H9 (cell line): ENCODE data around the gene PRODH2. TPM values are rescaled to one million over a fixed set of nuclear protein-coding genes. Genes with fewer than 3 reads are reported as not detected.

Source experiments
- DNase-seq: peaks from one replicate; pipeline ENCODE4 v3.0.0-alpha.2; 2017
- H2AFZ ChIP-seq: one replicate; pipeline ENCODE4 v1.6.1; 2013; ENCODE audit warnings: mild to moderate bottlenecking, low read length, control low read depth, moderate library complexity
- H2AK5ac ChIP-seq: 2 replicates; pipeline ENCODE4 v1.6.1; 2013; ENCODE audit warnings: low read length, control low read depth, mixed read lengths; ENCODE audit not compliant: insufficient read length
- H2BK120ac ChIP-seq: one replicate; pipeline ENCODE4 v1.6.1; 2013; ENCODE audit warnings: low read depth, mild to moderate bottlenecking, low read length, control low read depth, inconsistent platforms; ENCODE audit not compliant: poor library complexity, severe bottlenecking
- H2BK12ac ChIP-seq: 2 replicates; pipeline ENCODE4 v1.6.1; 2013; ENCODE audit warnings: low read length, control low read depth, mixed read lengths, low read depth; ENCODE audit not compliant: insufficient read length
- H2BK15ac ChIP-seq: 2 replicates; pipeline ENCODE4 v1.6.1; 2013; ENCODE audit warnings: low read depth, low read length, control low read depth
- H2BK20ac ChIP-seq: one replicate; pipeline ENCODE4 v1.6.1; 2013; ENCODE audit warnings: low read depth, mild to moderate bottlenecking, low read length, control low read depth, inconsistent platforms; ENCODE audit not compliant: poor library complexity, severe bottlenecking
- H2BK5ac ChIP-seq: 2 replicates; pipeline ENCODE4 v1.6.1; 2013; ENCODE audit warnings: low read length, control low read depth, mixed read lengths; ENCODE audit not compliant: insufficient read length
- H3K14ac ChIP-seq: 2 replicates; pipeline ENCODE4 v1.6.1; 2013; ENCODE audit warnings: low read length, control low read depth; ENCODE audit not compliant: insufficient read depth
- H3K18ac ChIP-seq: 2 replicates; pipeline ENCODE4 v1.6.1; 2013; ENCODE audit warnings: low read depth, mild to moderate bottlenecking, mixed read lengths, low read length, control low read depth; ENCODE audit not compliant: insufficient read length
- H3K23ac ChIP-seq: 2 replicates; pipeline ENCODE4 v1.6.1; 2013; ENCODE audit warnings: low read length, control low read depth, mixed read lengths, low read depth; ENCODE audit not compliant: insufficient read length
- H3K23me2 ChIP-seq: 2 replicates; pipeline ENCODE4 v1.6.1; 2013; ENCODE audit warnings: low read depth, mild to moderate bottlenecking, mixed read lengths, low read length, control low read depth; ENCODE audit not compliant: insufficient read length, poor library complexity, severe bottlenecking
- H3K27ac ChIP-seq: 2 replicates; pipeline ENCODE4 v1.5.1; 2013; ENCODE audit warnings: low read length, control low read depth, mixed read lengths, low read depth; ENCODE audit not compliant: insufficient read length
- H3K27me3 ChIP-seq: 2 replicates; pipeline ENCODE4 v1.6.1; 2013; ENCODE audit warnings: low read length, control low read depth, inconsistent platforms; ENCODE audit not compliant: insufficient read depth
- H3K4ac ChIP-seq: 2 replicates; pipeline ENCODE4 v1.6.1; 2013; ENCODE audit warnings: low read depth, mild to moderate bottlenecking, control low read depth, inconsistent platforms, low read length, moderate library complexity
- H3K4me1 ChIP-seq: 2 replicates; pipeline ENCODE4 v1.6.1; 2013; ENCODE audit warnings: low read length, control low read depth, inconsistent platforms; ENCODE audit not compliant: insufficient read depth
- H3K4me2 ChIP-seq: 2 replicates; pipeline ENCODE4 v1.6.1; 2013; ENCODE audit warnings: low read length, control low read depth, mixed read lengths; ENCODE audit not compliant: insufficient read length, insufficient read depth
- H3K56ac ChIP-seq: 2 replicates; pipeline ENCODE4 v1.6.1; 2013; ENCODE audit warnings: low read depth, mild to moderate bottlenecking, mixed read lengths, low read length, control low read depth; ENCODE audit not compliant: insufficient read length
- H3K79me1 ChIP-seq: 2 replicates; pipeline ENCODE4 v1.6.1; 2013; ENCODE audit warnings: low read depth, mild to moderate bottlenecking, moderate library complexity, low read length, control low read depth, inconsistent platforms; ENCODE audit not compliant: insufficient read depth, poor library complexity, severe bottlenecking
- H3K79me2 ChIP-seq: 2 replicates; pipeline ENCODE4 v1.6.1; 2013; ENCODE audit warnings: low read length, control low read depth, inconsistent platforms; ENCODE audit not compliant: insufficient read depth
- H3K9ac ChIP-seq: 2 replicates; pipeline ENCODE4 v1.6.1; 2013; ENCODE audit warnings: low read length, control low read depth, mixed read lengths; ENCODE audit not compliant: insufficient read length; ENCODE audit errors: extremely low read depth
- H3K9me3 ChIP-seq: one replicate; pipeline ENCODE4 v1.6.1; 2013; ENCODE audit warnings: low read depth, low read length, inconsistent platforms; ENCODE audit not compliant: control insufficient read depth
- H3T11ph ChIP-seq: one replicate; pipeline ENCODE4 v1.6.1; 2013; ENCODE audit warnings: mild to moderate bottlenecking, low read length, control low read depth, inconsistent platforms
- H4K20me1 ChIP-seq: one replicate; pipeline ENCODE4 v1.6.1; 2013; ENCODE audit not compliant: control insufficient read depth, insufficient read length, insufficient read depth
- H4K5ac ChIP-seq: 2 replicates; pipeline ENCODE4 v1.6.1; 2013; ENCODE audit warnings: low read depth, mild to moderate bottlenecking, mixed read lengths, low read length, control low read depth; ENCODE audit not compliant: insufficient read length
- H4K8ac ChIP-seq: replicated peaks from 2 replicates; pipeline ENCODE4 v1.6.1; 2013; ENCODE audit warnings: low read length, control low read depth, mixed read lengths, low read depth; ENCODE audit not compliant: insufficient read length
- H4K91ac ChIP-seq: 2 replicates; pipeline ENCODE4 v1.6.1; 2013; ENCODE audit warnings: low read depth, mild to moderate bottlenecking, moderate library complexity, mixed read lengths, low read length, control low read depth; ENCODE audit not compliant: insufficient read length
- H3K27ac Mint-ChIP-seq, 3 experiments: 2 replicates in 2 of 3; 3 replicates in 1 of 3; pipeline ENCODE4 v1.8.0; 2020 to 2021; ENCODE audit warnings: mixed read lengths in 3 of 3, mild to moderate bottlenecking in 1 of 3, moderate library complexity in 1 of 3
- H3K27me3 Mint-ChIP-seq: 2 replicates; pipeline ENCODE4 v1.8.0; 2021; ENCODE audit warnings: low read depth, mild to moderate bottlenecking, moderate library complexity, mixed read lengths
- H3K36me3 Mint-ChIP-seq, 3 experiments: 2 replicates in 2 of 3; 3 replicates in 1 of 3; pipeline ENCODE4 v1.8.0; 2020 to 2021; ENCODE audit warnings: low read depth in 3 of 3, mixed read lengths in 3 of 3; ENCODE audit not compliant: insufficient read depth in 1 of 3
- H3K4me1 Mint-ChIP-seq, 2 experiments: 2 replicates each; pipeline ENCODE4 v1.8.0; 2020; ENCODE audit warnings: mixed read lengths in 2 of 2
- H3K4me3 Mint-ChIP-seq, 2 experiments: 2 replicates in 1 of 2; 3 replicates in 1 of 2; pipeline ENCODE4 v1.8.0; 2020 to 2021; ENCODE audit warnings: mild to moderate bottlenecking in 2 of 2, mixed read lengths in 2 of 2, moderate library complexity in 1 of 2
- H3K9me3 Mint-ChIP-seq, 2 experiments: 2 replicates in 1 of 2; 3 replicates in 1 of 2; pipeline ENCODE4 v1.8.0; 2020; ENCODE audit warnings: mild to moderate bottlenecking in 2 of 2, mixed read lengths in 2 of 2, moderate library complexity in 1 of 2
- WGBS: extraction: QIAGEN DNeasy Blood & Tissue Kit; methylation state at CpG from one replicate; pipeline ENCODE4 v1.1.7; 2013; ENCODE audit warnings: missing lambda C conversion rate, low lambda C conversion rate, mixed read lengths; ENCODE audit not compliant: insufficient read length; ENCODE audit errors: extremely low coverage; 5-methylcytosine and 5-hydroxymethylcytosine counted together
- total RNA-seq: library from RNA; stranded (reverse); gene quantifications from 2 replicates; pipeline ENCODE4 v1.2.1, GENCODE V29; 2021
- TF ChIP-seq, protein P1 (sequence below): fragments of 200-600 bp; sonication (generic); conservative IDR thresholded peaks from 3 replicates; pipeline ENCODE4 v1.8.0; 2021; ENCODE audit warnings: antibody characterized with exemption, mild to moderate bottlenecking

The PRODH2 gene
- total RNA-seq, 1 experiment from 2014 or later = not detected

- H4K5ac ChIP-seq = no peak overlapping the region
- peak overlapping the region; percentile 72 for H3K4me2 ChIP-seq
- H3K27ac ChIP-seq = no peak overlapping the region
- H2AFZ ChIP-seq = no peak overlapping the region
- peaks cover 23% of the 10 kb centered on the region; the same call in 1 of the 2 replicates for H3K27me3 ChIP-seq
- peaks cover 15% of the 10 kb centered on the region for H3K23me2 ChIP-seq
- no CpG with 5 or more reads among the region's 63 CpGs for WGBS
- H2BK20ac ChIP-seq = no peak overlapping the region
- H3K56ac ChIP-seq = no peak overlapping the region
- peaks cover 88% of the 10 kb centered on the region for H3K27me3 Mint-ChIP-seq
- H3K4ac ChIP-seq = no peak overlapping the region
- H4K20me1 ChIP-seq = no peaks in the 10 kb centered on the region
- H3K36me3 Mint-ChIP-seq = no peaks in the 10 kb centered on the region; a peak in 1 of 7 replicates
- H3K79me1 ChIP-seq = no peaks in the 10 kb centered on the region
- DNase-seq = peak; percentile 70
- H3K14ac ChIP-seq = no peak overlapping the region; the same call in 1 of the 2 replicates
- H3K23ac ChIP-seq = no peak overlapping the region
- H3K9me3 Mint-ChIP-seq = peaks cover 2 to 3% of the 10 kb centered on the region in 2 experiments; a peak in 2 of 5 replicates
- peak overlapping the region; percentile 64 to 90 for H3K4me3 Mint-ChIP-seq
- no peak overlapping the region for H2BK15ac ChIP-seq
- TF ChIP-seq, protein P1, sequence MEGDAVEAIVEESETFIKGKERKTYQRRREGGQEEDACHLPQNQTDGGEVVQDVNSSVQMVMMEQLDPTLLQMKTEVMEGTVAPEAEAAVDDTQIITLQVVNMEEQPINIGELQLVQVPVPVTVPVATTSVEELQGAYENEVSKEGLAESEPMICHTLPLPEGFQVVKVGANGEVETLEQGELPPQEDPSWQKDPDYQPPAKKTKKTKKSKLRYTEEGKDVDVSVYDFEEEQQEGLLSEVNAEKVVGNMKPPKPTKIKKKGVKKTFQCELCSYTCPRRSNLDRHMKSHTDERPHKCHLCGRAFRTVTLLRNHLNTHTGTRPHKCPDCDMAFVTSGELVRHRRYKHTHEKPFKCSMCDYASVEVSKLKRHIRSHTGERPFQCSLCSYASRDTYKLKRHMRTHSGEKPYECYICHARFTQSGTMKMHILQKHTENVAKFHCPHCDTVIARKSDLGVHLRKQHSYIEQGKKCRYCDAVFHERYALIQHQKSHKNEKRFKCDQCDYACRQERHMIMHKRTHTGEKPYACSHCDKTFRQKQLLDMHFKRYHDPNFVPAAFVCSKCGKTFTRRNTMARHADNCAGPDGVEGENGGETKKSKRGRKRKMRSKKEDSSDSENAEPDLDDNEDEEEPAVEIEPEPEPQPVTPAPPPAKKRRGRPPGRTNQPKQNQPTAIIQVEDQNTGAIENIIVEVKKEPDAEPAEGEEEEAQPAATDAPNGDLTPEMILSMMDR = no peak
- H3K9me3 ChIP-seq = no peaks in the 10 kb centered on the region
- H4K8ac ChIP-seq = no peak overlapping the region
- H2BK120ac ChIP-seq = no peak overlapping the region
- H3K9ac ChIP-seq = no peak overlapping the region
- no peak overlapping the region for H3T11ph ChIP-seq
- H2AK5ac ChIP-seq = no peak overlapping the region
- no peaks in the 10 kb centered on the region for H3K79me2 ChIP-seq
- H2BK12ac ChIP-seq = no peak overlapping the region
- H3K27ac Mint-ChIP-seq = no peak overlapping the region; a peak in 2 of 7 replicates
- H3K18ac ChIP-seq = no peak overlapping the region
- H3K4me1 ChIP-seq = no peaks in the 10 kb centered on the region
- H4K91ac ChIP-seq = no peak overlapping the region
- H3K4me1 Mint-ChIP-seq = peaks cover 18 to 25% of the 10 kb centered on the region in 2 experiments
- H2BK5ac ChIP-seq = no peak overlapping the region
Measured at GRCh38 chr19:35845215-35846037, 32.8 kb upstream of the PRODH2 start.
